Panc1 (cell line): ENCODE data around the gene SIVA1. TPM values are rescaled to one million over a fixed set of nuclear protein-coding genes. Genes with fewer than 3 reads are reported as not detected.

ENCODE experiments used
- ATAC-seq: fragments of 200-7000 bp; cut with Tn5 transposase; 2 replicates; pipeline ENCODE4 v1.9.1; 2020; ENCODE audit warnings: mild to moderate bottlenecking, moderate library complexity
- BruUV-seq: library from RNA; stranded (reverse); fragments of 400-500 nt; replicated peaks from 2 replicates; lab custom pipeline; 2021; lab: Mats Ljungman, UMichigan
- CTCF ChIA-PET: fragments of 300-600 bp; sonication (Branson Sonifier 250); formaldehyde crosslinking; loops from one replicate; lab custom pipeline; 2022; ENCODE audit warnings: antibody characterized with exemption; lab: Charles Lee
- POLR2A ChIA-PET: fragments of 300-600 bp; sonication (Branson Sonifier 250); formaldehyde crosslinking; loops from one replicate; lab custom pipeline; 2022; ENCODE audit warnings: antibody characterized with exemption; lab: Charles Lee
- DNase-seq: peaks from one replicate; pipeline ENCODE4 v3.0.0-alpha.2; 2010; ENCODE audit warnings: low read depth, low spot score
- H3K27ac ChIP-seq: 2 replicates; pipeline ENCODE4 v1.5.1; 2011; ENCODE audit warnings: mild to moderate bottlenecking, low read length, inconsistent platforms
- H3K27me3 ChIP-seq: fragments of 200-500 bp; sonication (Bioruptor generic); 2 replicates; pipeline ENCODE4 v1.6.0; 2014; ENCODE audit warnings: low read length, inconsistent platforms; ENCODE audit not compliant: control insufficient read depth, insufficient read depth
- H3K36me3 ChIP-seq: fragments of 200-500 bp; sonication (Bioruptor generic); 2 replicates; pipeline ENCODE4 v1.5.1; 2014; ENCODE audit warnings: inconsistent platforms, mild to moderate bottlenecking, low read length, moderate library complexity; ENCODE audit not compliant: control insufficient read depth, insufficient read depth
- H3K4me1 ChIP-seq: 2 replicates; pipeline ENCODE4 v1.5.1; 2011; ENCODE audit warnings: inconsistent platforms, mild to moderate bottlenecking, low read length, moderate library complexity; ENCODE audit not compliant: control insufficient read depth, insufficient read depth
- H3K4me3 ChIP-seq, 2 experiments: 2 replicates each; pipeline ENCODE4 v1.5.1; 2011 to 2012; ENCODE audit warnings: low read depth in 2 of 2, low read length in 2 of 2, mild to moderate bottlenecking in 2 of 2, inconsistent platforms in 1 of 2, moderate library complexity in 1 of 2
- H3K9me3 ChIP-seq: fragments of 200-500 bp; sonication (Bioruptor generic); 2 replicates; pipeline ENCODE4 v1.5.1; 2014; ENCODE audit warnings: low read depth, mild to moderate bottlenecking, inconsistent platforms, low read length, moderate library complexity; ENCODE audit not compliant: control insufficient read depth, insufficient read depth
- POLR2AphosphoS5 ChIP-seq: IDR thresholded peaks from 2 replicates; pipeline ENCODE4 v1.6.1; 2012; ENCODE audit warnings: mild to moderate bottlenecking, low read depth, low read length, moderate library complexity
- SIN3A ChIP-seq: IDR thresholded peaks from 2 replicates; pipeline ENCODE4 v1.6.1; 2012; ENCODE audit warnings: low read depth, mild to moderate bottlenecking, low read length, moderate library complexity, borderline replicate concordance; ENCODE audit not compliant: insufficient read depth
- TCF7L2 ChIP-seq: IDR thresholded peaks from 2 replicates; pipeline ENCODE4 v1.6.1; 2011; ENCODE audit warnings: mild to moderate bottlenecking, low read depth, low read length, inconsistent platforms
- in situ Hi-C: cut with HindIII; loops from 2 replicates; pipeline ENCODE4 v1.10.0; 2016; ENCODE audit warnings: low sequenced_read_pairs, low pct_unique_long_range_greater_than_20kb
- intact Hi-C: fragments of 100-400 bp; cut with micrococcal nuclease; formaldehyde crosslinking; loops from one replicate; pipeline ENCODE4 v1.10.0; 2022; ENCODE audit not compliant: unreplicated experiment
- total RNA-seq: library from RNA; stranded (reverse); gene quantifications from one replicate; pipeline ENCODE4 v1.2.1, GENCODE V29; 2021; ENCODE audit not compliant: unreplicated experiment
- TF ChIP-seq, protein P1 (sequence below), 2 experiments: IDR thresholded peaks; 2 replicates each; pipeline ENCODE4 v1.6.1; 2011 to 2012; ENCODE audit warnings: low read depth in 2 of 2, control low read depth in 1 of 2, low read length in 1 of 2, mild to moderate bottlenecking in 1 of 2, moderate library complexity in 1 of 2; ENCODE audit not compliant: insufficient read depth in 1 of 2
- TF ChIP-seq, protein P2 (sequence below): fragments of 450-650 bp; IDR thresholded peaks from 2 replicates; pipeline ENCODE4 v1.5.1; 2017; ENCODE audit warnings: mild to moderate bottlenecking

The SIVA1 gene
- total RNA-seq, 1 experiment from 2014 or later = 100 TPM

DNA sequence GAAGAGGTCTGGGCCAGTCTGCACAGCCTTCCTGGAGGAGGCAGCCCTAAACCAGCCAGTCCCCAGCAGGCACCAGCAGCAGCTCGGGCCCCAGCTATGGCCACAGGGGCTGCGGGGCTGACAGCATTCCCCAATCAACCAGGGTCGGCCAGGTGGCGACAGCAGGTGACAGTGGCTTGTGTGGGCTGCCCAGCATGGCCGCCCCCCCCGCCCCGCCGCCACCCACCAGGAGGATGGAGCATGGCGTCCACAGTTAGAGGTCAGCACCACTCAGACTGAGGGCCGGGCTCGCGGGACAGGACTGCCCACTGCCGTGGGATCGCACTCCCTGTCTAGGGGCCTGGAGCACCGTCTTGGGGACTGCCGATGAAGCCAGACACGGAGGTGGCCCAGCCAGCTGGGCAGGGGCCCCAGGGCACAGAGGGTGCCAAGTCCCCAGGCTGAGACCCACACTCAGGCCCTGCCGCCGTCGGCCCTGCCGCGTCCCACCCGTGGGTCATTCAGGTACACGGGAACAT, 27.6 kb downstream of the SIVA1 start:
- intact Hi-C loops = no loop called here
- Histone ChIP-seq H3K4me1 (no peaks in the 10 kb centered on the region), H3K27ac (no peak overlapping the region), H3K9me3 (no peaks in the 10 kb centered on the region), H3K27me3 (no peaks in the 10 kb centered on the region), H3K36me3 (no peaks in the 10 kb centered on the region; the same call in 1 of the 2 replicates), H3K4me3 (no peak overlapping the region)
- ChIA-PET CTCF (interaction anchor here (1.1 kb wide), 1 partner anchor 10 kb away, joined by 3 read pairs; no protein-coding TSS in a partner anchor), POLR2A (no interaction called here)
- no peak for DNase-seq
- ATAC-seq = no peak
- TF ChIP-seq, protein P1, sequence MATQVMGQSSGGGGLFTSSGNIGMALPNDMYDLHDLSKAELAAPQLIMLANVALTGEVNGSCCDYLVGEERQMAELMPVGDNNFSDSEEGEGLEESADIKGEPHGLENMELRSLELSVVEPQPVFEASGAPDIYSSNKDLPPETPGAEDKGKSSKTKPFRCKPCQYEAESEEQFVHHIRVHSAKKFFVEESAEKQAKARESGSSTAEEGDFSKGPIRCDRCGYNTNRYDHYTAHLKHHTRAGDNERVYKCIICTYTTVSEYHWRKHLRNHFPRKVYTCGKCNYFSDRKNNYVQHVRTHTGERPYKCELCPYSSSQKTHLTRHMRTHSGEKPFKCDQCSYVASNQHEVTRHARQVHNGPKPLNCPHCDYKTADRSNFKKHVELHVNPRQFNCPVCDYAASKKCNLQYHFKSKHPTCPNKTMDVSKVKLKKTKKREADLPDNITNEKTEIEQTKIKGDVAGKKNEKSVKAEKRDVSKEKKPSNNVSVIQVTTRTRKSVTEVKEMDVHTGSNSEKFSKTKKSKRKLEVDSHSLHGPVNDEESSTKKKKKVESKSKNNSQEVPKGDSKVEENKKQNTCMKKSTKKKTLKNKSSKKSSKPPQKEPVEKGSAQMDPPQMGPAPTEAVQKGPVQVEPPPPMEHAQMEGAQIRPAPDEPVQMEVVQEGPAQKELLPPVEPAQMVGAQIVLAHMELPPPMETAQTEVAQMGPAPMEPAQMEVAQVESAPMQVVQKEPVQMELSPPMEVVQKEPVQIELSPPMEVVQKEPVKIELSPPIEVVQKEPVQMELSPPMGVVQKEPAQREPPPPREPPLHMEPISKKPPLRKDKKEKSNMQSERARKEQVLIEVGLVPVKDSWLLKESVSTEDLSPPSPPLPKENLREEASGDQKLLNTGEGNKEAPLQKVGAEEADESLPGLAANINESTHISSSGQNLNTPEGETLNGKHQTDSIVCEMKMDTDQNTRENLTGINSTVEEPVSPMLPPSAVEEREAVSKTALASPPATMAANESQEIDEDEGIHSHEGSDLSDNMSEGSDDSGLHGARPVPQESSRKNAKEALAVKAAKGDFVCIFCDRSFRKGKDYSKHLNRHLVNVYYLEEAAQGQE (IDR thresholded peaks at IDR 0.05; ENCODE audit: insufficient read depth in 1 of 2, low read depth in 2 of 2, low read length in 1 of 2) = no peak
- TF ChIP-seq POLR2AphosphoS5 = no peak
- TF ChIP-seq, protein P2, sequence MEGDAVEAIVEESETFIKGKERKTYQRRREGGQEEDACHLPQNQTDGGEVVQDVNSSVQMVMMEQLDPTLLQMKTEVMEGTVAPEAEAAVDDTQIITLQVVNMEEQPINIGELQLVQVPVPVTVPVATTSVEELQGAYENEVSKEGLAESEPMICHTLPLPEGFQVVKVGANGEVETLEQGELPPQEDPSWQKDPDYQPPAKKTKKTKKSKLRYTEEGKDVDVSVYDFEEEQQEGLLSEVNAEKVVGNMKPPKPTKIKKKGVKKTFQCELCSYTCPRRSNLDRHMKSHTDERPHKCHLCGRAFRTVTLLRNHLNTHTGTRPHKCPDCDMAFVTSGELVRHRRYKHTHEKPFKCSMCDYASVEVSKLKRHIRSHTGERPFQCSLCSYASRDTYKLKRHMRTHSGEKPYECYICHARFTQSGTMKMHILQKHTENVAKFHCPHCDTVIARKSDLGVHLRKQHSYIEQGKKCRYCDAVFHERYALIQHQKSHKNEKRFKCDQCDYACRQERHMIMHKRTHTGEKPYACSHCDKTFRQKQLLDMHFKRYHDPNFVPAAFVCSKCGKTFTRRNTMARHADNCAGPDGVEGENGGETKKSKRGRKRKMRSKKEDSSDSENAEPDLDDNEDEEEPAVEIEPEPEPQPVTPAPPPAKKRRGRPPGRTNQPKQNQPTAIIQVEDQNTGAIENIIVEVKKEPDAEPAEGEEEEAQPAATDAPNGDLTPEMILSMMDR = no peak
- TF ChIP-seq TCF7L2 = no peak
- TF ChIP-seq SIN3A = no peak
- in situ Hi-C loops = no loop called here
- no TSS peak for BruUV-seq

DNA sequence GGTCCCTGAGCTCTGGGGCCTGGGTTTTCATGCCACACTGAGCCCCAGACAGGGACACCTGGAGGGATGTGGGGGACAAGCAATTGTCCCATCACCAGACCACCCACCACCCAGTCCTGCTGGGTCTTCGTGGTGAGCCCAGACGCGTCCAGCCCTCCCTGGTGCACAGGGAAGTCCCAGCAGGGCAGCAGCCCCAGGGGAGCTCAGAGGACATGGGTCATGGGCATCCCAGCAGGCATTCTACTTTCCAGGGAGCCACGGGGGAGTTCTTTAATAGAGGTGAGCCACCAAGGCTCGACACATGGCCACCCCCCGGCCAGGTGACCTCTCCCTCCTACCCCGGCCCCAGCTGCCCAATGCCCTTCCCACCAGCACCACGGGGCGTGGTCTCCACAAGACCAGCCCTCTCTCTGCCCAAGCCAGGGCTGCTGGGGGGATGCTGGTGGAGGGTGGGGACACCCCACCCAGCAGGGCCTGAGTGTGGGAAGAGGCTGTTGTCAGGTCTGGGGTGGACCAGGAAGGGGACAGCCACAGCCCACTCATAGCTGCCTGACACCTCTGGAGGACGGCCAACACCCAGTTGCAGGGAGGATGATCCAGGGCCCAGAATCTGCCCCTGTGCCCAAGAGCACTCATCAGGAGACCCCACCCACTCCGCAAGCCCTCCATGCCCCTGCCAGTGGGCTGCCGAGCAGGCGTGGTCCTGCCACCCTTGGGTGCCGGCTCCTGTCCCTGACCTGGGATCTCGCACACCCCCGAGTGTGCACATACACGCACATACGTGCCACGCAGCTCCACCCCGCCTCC, 28.5 kb downstream of the SIVA1 start:
- in situ Hi-C loops = no loop called here
- no peaks in the 10 kb centered on the region for H3K27me3 ChIP-seq
- intact Hi-C loops = no loop called here
- POLR2A ChIA-PET = no interaction called here
- H3K36me3 ChIP-seq = no peaks in the 10 kb centered on the region; the same call in 1 of the 2 replicates
- CTCF ChIA-PET = interaction anchor here (1.0 kb wide), 1 partner anchor 39 kb away, joined by 4 read pairs; no protein-coding TSS in a partner anchor
- TF ChIP-seq, protein P1 (IDR thresholded peaks at IDR 0.05; ENCODE audit: insufficient read depth in 1 of 2, low read depth in 2 of 2, low read length in 1 of 2) = no peak
- TF ChIP-seq, protein P2 = no peak
- no peak for TF ChIP-seq POLR2AphosphoS5
- no peak for TF ChIP-seq TCF7L2
- no peak for TF ChIP-seq SIN3A
- ATAC-seq (no peak), DNase-seq (no peak)
- BruUV-seq = no TSS peak
- H3K4me1 ChIP-seq = no peaks in the 10 kb centered on the region
- no peak overlapping the region for H3K4me3 ChIP-seq
- no peaks in the 10 kb centered on the region for H3K9me3 ChIP-seq
- no peak overlapping the region for H3K27ac ChIP-seq
